Smooth muscle cell (in vitro differentiated cells): ENCODE data around the gene ACOT13. TPM values are rescaled to one million over a fixed set of nuclear protein-coding genes. Genes with fewer than 3 reads are reported as not detected.
A peak's percentile ranks its signal among the peaks of the same experiment; 100 is the strongest.

ENCODE experiments used
- DNase-seq: peaks from one replicate; lab custom pipeline; 2025; ENCODE audit not compliant: unreplicated experiment; lab: John Stamatoyannopoulos, UW
- H2AFZ ChIP-seq: fragments of 200-600 bp; sonication (generic); 2 replicates; pipeline ENCODE4 v1.6.0; 2016; ENCODE audit warnings: antibody characterized with exemption, low read depth, mild to moderate bottlenecking
- H3F3A ChIP-seq: fragments of 200-600 bp; sonication (generic); 2 replicates; pipeline ENCODE4 v1.6.0; 2017; ENCODE audit warnings: antibody characterized with exemption, low read depth
- H3K27ac ChIP-seq: fragments of 200-600 bp; sonication (generic); 2 replicates; pipeline ENCODE4 v1.5.1; 2016; ENCODE audit warnings: low read depth, mild to moderate bottlenecking
- H3K27me3 ChIP-seq: fragments of 200-600 bp; sonication (generic); 2 replicates; pipeline ENCODE4 v1.6.1; 2016; ENCODE audit warnings: low read depth, mild to moderate bottlenecking
- H3K36me3 ChIP-seq: fragments of 200-600 bp; sonication (generic); 2 replicates; pipeline ENCODE4 v1.5.1; 2016; ENCODE audit warnings: low read depth
- H3K4me1 ChIP-seq: fragments of 200-600 bp; sonication (generic); 2 replicates; pipeline ENCODE4 v1.5.1; 2016; ENCODE audit warnings: low read depth
- H3K4me2 ChIP-seq: fragments of 200-600 bp; sonication (generic); 2 replicates; pipeline ENCODE4 v1.6.0; 2016; ENCODE audit warnings: mild to moderate bottlenecking
- H3K4me3 ChIP-seq: fragments of 200-600 bp; sonication (generic); 2 replicates; pipeline ENCODE4 v1.5.1; 2016; ENCODE audit warnings: mild to moderate bottlenecking
- H3K79me2 ChIP-seq: fragments of 200-600 bp; sonication (generic); 2 replicates; pipeline ENCODE4 v1.6.0; 2016; ENCODE audit warnings: low read depth, mild to moderate bottlenecking
- H3K9ac ChIP-seq: fragments of 200-600 bp; sonication (generic); 2 replicates; pipeline ENCODE4 v1.6.0; 2016; ENCODE audit warnings: low read depth
- H3K9me3 ChIP-seq: fragments of 200-600 bp; sonication (generic); replicated peaks from 2 replicates; pipeline ENCODE4 v1.5.1; 2016; ENCODE audit warnings: low read depth
- H4K20me1 ChIP-seq: fragments of 200-600 bp; sonication (generic); 2 replicates; pipeline ENCODE4 v1.6.0; 2016; ENCODE audit warnings: low read depth
- CTCF ChIP-seq: fragments of 200-600 bp; sonication (generic); IDR thresholded peaks from 2 replicates; pipeline ENCODE4 v1.5.1; 2017; ENCODE audit warnings: borderline replicate concordance, mild to moderate bottlenecking, antibody characterized with exemption; ENCODE audit not compliant: insufficient read depth, poor library complexity, severe bottlenecking
- WGBS: methylation state at CpG from one replicate; pipeline ENCODE4 v1.1.7; 2016; ENCODE audit warnings: low lambda C conversion rate; 5-methylcytosine and 5-hydroxymethylcytosine counted together
- polyA plus RNA-seq: library from polyadenylated mRNA; unstranded; fragments of >200 nt; fragmentation: Nextera tagmentation; extraction: Ambion mirVana; gene quantifications from 2 replicates; pipeline ENCODE4 v1.2.1, GENCODE V29; 2016
- total RNA-seq: library from RNA; depleted of rRNA; stranded (reverse); fragments of >200 nt; gene quantifications from 2 replicates; pipeline ENCODE4 v1.2.3, GENCODE V29; 2014

The ACOT13 gene
- 7.3 and 14.0 TPM in 2 replicates for total RNA-seq
- 35.2 and 43.7 TPM in 2 replicates for polyA plus RNA-seq

GRCh38 chr6:24666641-24667377 lies at the start of gene ACOT13, which contains the start of gene TDP2:
Gene ACOT13, plus strand, starts transcription at chr6:24667077. Its CDS starts 187 bp downstream, at chr6:24667264.
Gene TDP2, minus strand, starts transcription at chr6:24666899. Its CDS starts 37 bp downstream, at chr6:24666862.
- peak within 1 kb of the TSS; percentile 98 for H2AFZ ChIP-seq
- H3K4me3 ChIP-seq = peak within 1 kb of the TSS; percentile 74
- H3K27ac ChIP-seq = peak within 1 kb of the TSS; percentile 90
- H3F3A ChIP-seq = no peaks in the 10 kb centered on the region
- peak within 1 kb of the TSS; percentile 83 for H3K4me2 ChIP-seq
- H3K79me2 ChIP-seq = peaks cover 26% of the 10 kb centered on the region
- H3K4me1 ChIP-seq = peaks cover 13% of the 10 kb centered on the region
- H3K9ac ChIP-seq = peak within 1 kb of the TSS; percentile 83
- H3K36me3 ChIP-seq = peaks cover 5% of the 10 kb centered on the region
- H3K27me3 ChIP-seq = no peaks in the 10 kb centered on the region
- peak; percentile 84 for DNase-seq
- 2% methylated on average over 59 of the region's 62 CpGs for WGBS
- TF ChIP-seq CTCF = peak; percentile 33
- peaks cover 6% of the 10 kb centered on the region for H3K9me3 ChIP-seq
- H4K20me1 ChIP-seq = no peaks in the 10 kb centered on the region

DNA sequence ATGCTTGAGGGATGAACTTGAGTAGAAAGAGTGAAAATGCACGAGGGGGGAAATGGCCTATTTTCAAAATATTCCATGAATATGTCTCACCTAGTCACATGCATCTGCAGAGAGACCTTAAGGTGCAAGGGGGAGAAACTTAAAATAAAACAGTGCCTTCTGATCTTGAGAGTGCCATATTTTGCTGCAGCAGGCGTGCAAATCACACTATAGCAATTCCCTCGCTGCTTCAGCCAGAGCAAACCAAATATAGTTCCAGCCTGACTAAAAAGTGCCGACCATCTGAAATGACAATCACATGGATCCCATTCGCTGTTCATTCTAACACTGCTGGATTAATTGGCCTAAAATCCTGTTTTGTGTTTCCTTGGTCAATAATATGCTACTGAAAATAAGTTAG lies 47.2 kb upstream of the ACOT13 start:
- H3K79me2 ChIP-seq = no peaks in the 10 kb centered on the region
- no peak overlapping the region for H2AFZ ChIP-seq
- no peak for TF ChIP-seq CTCF
- no peaks in the 10 kb centered on the region for H3K4me1 ChIP-seq
- no peak overlapping the region for H3K4me3 ChIP-seq
- no peaks in the 10 kb centered on the region for H3K36me3 ChIP-seq
- 93% methylated on average over 5 of the region's 5 CpGs for WGBS
- no peak for DNase-seq
- peaks cover 2% of the 10 kb centered on the region for H3K27me3 ChIP-seq
- H3F3A ChIP-seq = no peaks in the 10 kb centered on the region
- no peaks in the 10 kb centered on the region for H4K20me1 ChIP-seq
- no peaks in the 10 kb centered on the region for H3K9me3 ChIP-seq
- H3K9ac ChIP-seq = no peak overlapping the region
- no peak overlapping the region for H3K4me2 ChIP-seq
- no peak overlapping the region for H3K27ac ChIP-seq

DNA sequence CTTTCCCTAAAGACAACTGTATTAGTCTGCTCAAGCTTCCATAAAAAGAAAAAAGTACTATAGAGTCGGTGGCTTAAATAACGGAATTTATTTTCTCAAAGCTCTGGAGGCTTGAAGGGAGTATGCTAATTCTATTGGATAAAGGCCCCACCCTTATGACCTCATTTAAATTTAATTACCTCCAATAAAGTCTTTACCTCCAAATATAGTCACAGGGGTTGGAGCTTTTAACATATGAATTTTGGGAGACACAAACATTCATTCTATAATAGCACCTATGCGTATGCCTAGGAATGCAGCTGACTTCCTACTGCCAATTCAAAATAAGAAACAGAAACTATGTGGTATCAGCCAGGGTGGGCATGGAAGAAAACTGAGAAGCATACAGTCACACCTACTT lies 46.2 kb upstream of the ACOT13 start:
- Histone ChIP-seq H3K4me2 (no peak overlapping the region), H3K4me3 (no peak overlapping the region), H3K4me1 (no peaks in the 10 kb centered on the region)

More for the DNA sequence above, 46.2 kb upstream of the ACOT13 start:
- 87% methylated on average over 3 of the region's 3 CpGs for WGBS
- Histone ChIP-seq H3K36me3 (no peaks in the 10 kb centered on the region), H3F3A (no peaks in the 10 kb centered on the region), H3K27me3 (no peaks in the 10 kb centered on the region), H3K9me3 (no peaks in the 10 kb centered on the region), H2AFZ (no peak overlapping the region), H3K9ac (no peak overlapping the region), H4K20me1 (no peaks in the 10 kb centered on the region), H3K79me2 (no peaks in the 10 kb centered on the region), H3K27ac (no peak overlapping the region)
- DNase-seq = no peak
- TF ChIP-seq CTCF = no peak
